GM21447 (cell line): ENCODE data around the gene RUNX1.

Source experiments
- ATAC-seq: cut with Tn5 transposase; IDR thresholded peaks from one replicate; pipeline ENCODE4 v1.9.1; 2021; ENCODE audit not compliant: unreplicated experiment

RUNX1 gene

GRCh38 chr21:34949499-34949898, 99.6 kb downstream of the RUNX1 start:
- ATAC-seq = no peak

- ATAC-seq = no peak
Measured at GRCh38 chr21:34949030-34949429, 100.1 kb downstream of the RUNX1 start.

- ATAC-seq = no peak
Measured at GRCh38 chr21:34948157-34948556, 100.9 kb downstream of the RUNX1 start.

- no peak for ATAC-seq
Measured at GRCh38 chr21:34946916-34947534, 102.1 kb downstream of the RUNX1 start.

- no peak for ATAC-seq
Measured at GRCh38 chr21:34946385-34946840, 102.7 kb downstream of the RUNX1 start.

- ATAC-seq = no peak
Measured at GRCh38 chr21:34945288-34945687, 103.8 kb downstream of the RUNX1 start.

GRCh38 chr21:34944015-34944755, 104.9 kb downstream of the RUNX1 start:
- no peak for ATAC-seq

GRCh38 chr21:34942911-34943310, 106.2 kb downstream of the RUNX1 start:
- ATAC-seq = no peak

GRCh38 chr21:34941162-34941561, 107.9 kb downstream of the RUNX1 start:
- ATAC-seq = no peak

- ATAC-seq = no peak
Measured at GRCh38 chr21:34939673-34940331, 109.3 kb downstream of the RUNX1 start.

- no peak for ATAC-seq
Measured at GRCh38 chr21:34938089-34938764, 110.9 kb downstream of the RUNX1 start.

- ATAC-seq = no peak
Measured at GRCh38 chr21:34936883-34937563, 112.1 kb downstream of the RUNX1 start.

- ATAC-seq = no peak
Measured at GRCh38 chr21:34936371-34936789, 112.7 kb downstream of the RUNX1 start.

- no peak for ATAC-seq
Measured at GRCh38 chr21:34935898-34936297, 113.2 kb downstream of the RUNX1 start.

GRCh38 chr21:34935452-34935851, 113.7 kb downstream of the RUNX1 start:
- no peak for ATAC-seq

GRCh38 chr21:34934350-34934749, 114.8 kb downstream of the RUNX1 start:
- ATAC-seq = no peak

GRCh38 chr21:34933609-34934335, 115.3 kb downstream of the RUNX1 start:
- ATAC-seq = no peak

GRCh38 chr21:34932233-34932632, 116.9 kb downstream of the RUNX1 start:
- no peak for ATAC-seq

- ATAC-seq = no peak
Measured at GRCh38 chr21:34930971-34931370, 118.1 kb downstream of the RUNX1 start.

GRCh38 chr21:34928637-34929036, 120.5 kb downstream of the RUNX1 start:
- ATAC-seq = no peak
